ENCODE results near the gene GIT1. TPM values are rescaled to one million over a fixed set of nuclear protein-coding genes. Genes with fewer than 3 reads are reported as not detected.

The GIT1 gene, protein sequence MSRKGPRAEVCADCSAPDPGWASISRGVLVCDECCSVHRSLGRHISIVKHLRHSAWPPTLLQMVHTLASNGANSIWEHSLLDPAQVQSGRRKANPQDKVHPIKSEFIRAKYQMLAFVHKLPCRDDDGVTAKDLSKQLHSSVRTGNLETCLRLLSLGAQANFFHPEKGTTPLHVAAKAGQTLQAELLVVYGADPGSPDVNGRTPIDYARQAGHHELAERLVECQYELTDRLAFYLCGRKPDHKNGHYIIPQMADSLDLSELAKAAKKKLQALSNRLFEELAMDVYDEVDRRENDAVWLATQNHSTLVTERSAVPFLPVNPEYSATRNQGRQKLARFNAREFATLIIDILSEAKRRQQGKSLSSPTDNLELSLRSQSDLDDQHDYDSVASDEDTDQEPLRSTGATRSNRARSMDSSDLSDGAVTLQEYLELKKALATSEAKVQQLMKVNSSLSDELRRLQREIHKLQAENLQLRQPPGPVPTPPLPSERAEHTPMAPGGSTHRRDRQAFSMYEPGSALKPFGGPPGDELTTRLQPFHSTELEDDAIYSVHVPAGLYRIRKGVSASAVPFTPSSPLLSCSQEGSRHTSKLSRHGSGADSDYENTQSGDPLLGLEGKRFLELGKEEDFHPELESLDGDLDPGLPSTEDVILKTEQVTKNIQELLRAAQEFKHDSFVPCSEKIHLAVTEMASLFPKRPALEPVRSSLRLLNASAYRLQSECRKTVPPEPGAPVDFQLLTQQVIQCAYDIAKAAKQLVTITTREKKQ
- 100 to 1,000 TPM; 156 to 169 TPM for total RNA-seq
- 220 TPM for polyA plus RNA-seq (ENCODE audit: insufficient read depth, low read depth, low replicate concordance)
- long read RNA-seq, donor 1, transcript GIT1-201 (20 exons, 3,768 nt): major isoform, 12 of 15 reads
- long read RNA-seq, donor 1, partial matches to known transcripts: 0 of 15 reads
- long read RNA-seq, donor 1, other reads (novel, unspliced or antisense): 0 of 15 reads
- long read RNA-seq, donor 2, partial matches to known transcripts: 0 of 5 reads
- long read RNA-seq, donor 2, other reads (novel, unspliced or antisense): 0 of 5 reads

DNA sequence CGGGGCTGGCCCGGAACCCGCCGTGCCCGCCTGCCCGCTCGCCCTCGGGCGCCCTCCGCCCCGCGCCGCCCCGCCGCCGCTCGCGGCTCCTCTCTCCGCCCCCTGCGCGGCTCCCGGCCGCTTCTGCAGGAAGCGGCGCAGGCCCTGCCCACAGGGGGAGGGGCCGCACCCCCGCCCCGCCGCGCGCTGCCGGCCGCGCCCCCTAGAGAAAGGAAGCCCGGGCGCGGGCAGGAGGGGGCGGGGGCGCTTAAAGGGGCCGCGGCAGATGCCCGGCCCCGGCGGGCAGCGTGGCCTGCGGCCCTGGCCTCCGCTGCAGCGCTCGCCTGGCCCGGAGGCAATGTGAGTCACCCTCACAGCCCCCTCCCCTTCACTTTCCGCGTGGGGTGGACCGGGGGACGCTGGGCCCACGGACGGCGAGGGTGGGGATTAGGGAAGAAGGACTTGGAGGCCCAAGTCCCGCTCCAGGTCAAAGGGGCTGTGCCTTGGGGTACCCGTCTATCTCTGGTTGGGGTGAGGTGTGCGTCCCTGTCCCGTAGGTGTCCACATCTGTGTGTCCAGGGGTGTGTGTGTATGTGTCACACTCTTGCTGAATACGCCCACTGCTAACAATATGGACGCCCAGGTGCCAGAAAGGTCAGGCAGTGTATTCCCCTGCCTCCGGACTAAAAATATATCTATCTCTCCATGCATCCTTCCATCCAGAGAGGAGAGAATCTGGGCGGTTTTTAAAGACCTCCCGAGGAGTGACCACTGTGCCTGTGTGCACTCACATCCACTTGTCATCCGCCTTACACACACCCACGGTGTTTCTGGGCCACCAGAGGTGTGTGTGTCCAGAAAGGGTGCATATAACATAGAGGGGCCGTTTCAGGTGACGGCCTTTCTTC is at the start of gene GIT1:
GIT1 (minus strand) TSS at position 125 of the 887 bp plus-strand sequence. CDS start 270 bp downstream, outside the sequence.
- peaks cover 56% of the 10 kb centered on the region for H3K4me1 ChIP-seq
- H3K36me3 ChIP-seq (ENCODE audit: low read depth, missing control alignments): no peaks in the 10 kb centered on the region
- H3K27ac ChIP-seq: peak within 1 kb of the TSS; percentile 8 to 84
- H3K9me3 ChIP-seq: no peaks in the 10 kb centered on the region
- TF ChIP-seq POLR2A (IDR thresholded peaks at IDR 0.05): no peak
- TF ChIP-seq, protein P1, sequence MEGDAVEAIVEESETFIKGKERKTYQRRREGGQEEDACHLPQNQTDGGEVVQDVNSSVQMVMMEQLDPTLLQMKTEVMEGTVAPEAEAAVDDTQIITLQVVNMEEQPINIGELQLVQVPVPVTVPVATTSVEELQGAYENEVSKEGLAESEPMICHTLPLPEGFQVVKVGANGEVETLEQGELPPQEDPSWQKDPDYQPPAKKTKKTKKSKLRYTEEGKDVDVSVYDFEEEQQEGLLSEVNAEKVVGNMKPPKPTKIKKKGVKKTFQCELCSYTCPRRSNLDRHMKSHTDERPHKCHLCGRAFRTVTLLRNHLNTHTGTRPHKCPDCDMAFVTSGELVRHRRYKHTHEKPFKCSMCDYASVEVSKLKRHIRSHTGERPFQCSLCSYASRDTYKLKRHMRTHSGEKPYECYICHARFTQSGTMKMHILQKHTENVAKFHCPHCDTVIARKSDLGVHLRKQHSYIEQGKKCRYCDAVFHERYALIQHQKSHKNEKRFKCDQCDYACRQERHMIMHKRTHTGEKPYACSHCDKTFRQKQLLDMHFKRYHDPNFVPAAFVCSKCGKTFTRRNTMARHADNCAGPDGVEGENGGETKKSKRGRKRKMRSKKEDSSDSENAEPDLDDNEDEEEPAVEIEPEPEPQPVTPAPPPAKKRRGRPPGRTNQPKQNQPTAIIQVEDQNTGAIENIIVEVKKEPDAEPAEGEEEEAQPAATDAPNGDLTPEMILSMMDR (IDR thresholded peaks at IDR 0.05): peak in 2 of 3 experiments; percentile 8 to 23
- no peaks in the 10 kb centered on the region for H3K27me3 ChIP-seq
- WGBS, 2 donors: 3 to 14% methylated on average over 20 to 58 of the region's 70 CpGs
- H3K4me3 ChIP-seq: peak within 1 kb of the TSS; percentile 75 to 76
- intact Hi-C loops (cut with DNase I; ENCODE audit: low total_unique reads): no loop called here
- peak; percentile 91 for DNase-seq

DNA sequence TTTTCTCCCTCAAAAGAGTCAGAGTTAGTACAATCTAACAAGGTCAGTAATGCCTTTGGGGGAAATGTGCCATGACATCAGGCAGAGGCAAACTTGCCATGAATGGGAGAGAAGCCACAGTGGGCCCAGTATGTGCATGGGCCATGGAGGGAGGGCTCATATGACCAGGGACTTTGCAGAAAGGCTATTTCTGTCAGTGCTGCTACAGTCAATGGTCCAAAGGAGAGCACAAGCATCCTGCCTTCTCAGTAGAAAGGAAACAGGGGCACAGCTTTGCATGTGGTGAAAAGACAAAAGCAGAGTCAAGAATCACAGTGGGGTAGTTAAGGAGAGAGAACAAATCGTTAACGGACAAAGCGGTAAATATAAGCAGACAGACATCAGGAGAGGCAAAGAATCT is 44.4 kb upstream of the GIT1 start:
- TF ChIP-seq POLR2A (IDR thresholded peaks at IDR 0.05): no peak
- TF ChIP-seq, protein P1 (IDR thresholded peaks at IDR 0.05): no peak
- H3K36me3 ChIP-seq (ENCODE audit: low read depth, missing control alignments): no peaks in the 10 kb centered on the region
- no peak overlapping the region for H3K4me3 ChIP-seq
- no peaks in the 10 kb centered on the region for H3K27me3 ChIP-seq
- intact Hi-C loops (cut with DNase I; ENCODE audit: low total_unique reads): no loop called here
- no peak for DNase-seq
- H3K27ac ChIP-seq: no peak overlapping the region
- WGBS, 2 donors: 96% methylated on average over 3 of the region's 3 CpGs
- H3K9me3 ChIP-seq: no peaks in the 10 kb centered on the region
- H3K4me1 ChIP-seq: peaks cover under 1% of the 10 kb centered on the region

DNA sequence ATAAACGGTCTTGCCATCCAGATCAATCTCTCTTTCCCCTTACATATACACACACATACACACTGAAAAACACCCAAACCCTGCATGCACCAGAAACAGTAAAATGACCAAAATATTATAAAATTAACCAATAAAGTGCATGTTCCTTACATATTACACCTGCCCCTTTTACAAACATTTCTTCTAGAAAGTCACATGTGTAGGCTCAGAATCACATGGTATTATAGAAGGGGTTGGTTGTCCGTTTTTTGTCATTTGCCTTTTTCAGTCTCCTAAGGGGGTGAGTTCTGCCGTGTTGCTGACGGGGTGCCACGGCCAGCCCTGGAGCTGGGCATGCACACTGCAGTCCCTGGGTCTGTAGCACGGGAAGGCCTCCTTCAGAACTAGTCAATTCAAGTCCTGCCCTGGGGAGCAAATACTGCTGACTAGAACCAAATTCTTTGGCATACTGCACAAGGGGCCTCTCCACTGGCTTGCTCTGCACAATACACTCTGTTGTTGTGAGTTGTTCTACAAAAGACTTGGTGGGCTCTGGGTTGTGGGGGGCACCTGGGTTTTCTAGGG is 41.3 kb upstream of the GIT1 start:
- no peak overlapping the region for H3K27ac ChIP-seq
- H3K4me3 ChIP-seq: no peak overlapping the region
- intact Hi-C loops (cut with DNase I; ENCODE audit: low total_unique reads): no loop called here
- H3K36me3 ChIP-seq (ENCODE audit: low read depth, missing control alignments): no peaks in the 10 kb centered on the region
- no peaks in the 10 kb centered on the region for H3K4me1 ChIP-seq
- TF ChIP-seq POLR2A (IDR thresholded peaks at IDR 0.05): no peak
- TF ChIP-seq, protein P1 (IDR thresholded peaks at IDR 0.05): no peak
- H3K9me3 ChIP-seq: no peaks in the 10 kb centered on the region
- no peak for DNase-seq
- WGBS, 2 donors: 85 to 86% methylated on average over 6 of the region's 6 CpGs
- H3K27me3 ChIP-seq: no peaks in the 10 kb centered on the region

DNA sequence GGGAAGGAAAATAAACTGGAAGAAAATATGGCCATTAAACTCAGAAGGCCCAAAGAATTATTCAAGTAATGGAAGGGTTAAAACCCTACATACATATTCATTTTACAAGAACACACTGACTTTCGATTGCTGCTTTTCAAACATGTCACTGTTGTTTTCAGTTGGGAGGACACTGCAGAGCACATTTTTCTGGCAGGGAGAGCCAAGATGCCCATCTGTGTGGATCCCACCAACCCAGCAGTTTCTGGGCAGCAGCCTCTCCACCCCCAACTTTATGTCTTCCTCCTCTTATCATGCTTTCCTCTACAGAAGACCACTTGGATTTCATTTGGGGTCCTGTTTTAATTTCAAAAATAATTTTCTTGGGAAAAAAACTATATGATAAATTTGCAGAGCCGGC is 40.4 kb upstream of the GIT1 start:
- Histone ChIP-seq H3K27me3 (no peaks in the 10 kb centered on the region), H3K4me1 (no peaks in the 10 kb centered on the region), H3K9me3 (no peaks in the 10 kb centered on the region), H3K4me3 (no peak overlapping the region), H3K36me3 (ENCODE audit: low read depth, missing control alignments) (no peaks in the 10 kb centered on the region), H3K27ac (no peak overlapping the region)
- 74 to 85% methylated on average over 2 of the region's 2 CpGs for WGBS, 2 donors
- DNase-seq: no peak
- intact Hi-C loops (cut with DNase I; ENCODE audit: low total_unique reads): loop anchor here (5.0 kb wide), 1 partner anchor 147 kb away; no protein-coding TSS in a partner anchor
- no peak for TF ChIP-seq POLR2A (IDR thresholded peaks at IDR 0.05)
- TF ChIP-seq, protein P1 (IDR thresholded peaks at IDR 0.05): no peak

All from testis (tissue), 5 donors.